HG02610 (cell line): ENCODE results near the gene CAP2.
"Not testable (repeated sequence)": the region's sequence is repeated elsewhere in the genome, so short reads cannot be mapped to it uniquely, and the experiment has no call there.

Experiments
- ATAC-seq: cut with Tn5 transposase; IDR thresholded peaks from one replicate; pipeline ENCODE4 v1.9.1; 2021; ENCODE audit warnings: mild to moderate bottlenecking, moderate library complexity; ENCODE audit not compliant: unreplicated experiment

Gene CAP2

DNA sequence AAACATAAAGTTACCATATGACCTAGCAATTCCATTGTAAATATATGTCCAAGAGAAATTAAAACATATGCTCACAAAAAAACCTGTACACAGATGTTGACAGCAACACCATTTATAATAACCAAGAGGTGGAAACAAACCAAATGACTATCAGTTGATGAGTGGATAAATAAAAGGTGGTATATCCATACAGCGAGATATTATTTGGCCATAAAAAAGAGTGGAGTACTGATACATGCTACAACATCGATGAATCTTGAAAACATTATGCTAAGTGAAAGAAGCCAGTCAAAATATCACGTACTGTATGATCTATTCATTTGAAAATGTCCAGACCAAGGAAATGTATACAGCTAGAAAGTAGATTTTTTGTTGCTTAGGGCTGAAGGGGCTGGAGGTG lies 2.9 kb downstream of the CAP2 start:
- ATAC-seq, result no peak

DNA sequence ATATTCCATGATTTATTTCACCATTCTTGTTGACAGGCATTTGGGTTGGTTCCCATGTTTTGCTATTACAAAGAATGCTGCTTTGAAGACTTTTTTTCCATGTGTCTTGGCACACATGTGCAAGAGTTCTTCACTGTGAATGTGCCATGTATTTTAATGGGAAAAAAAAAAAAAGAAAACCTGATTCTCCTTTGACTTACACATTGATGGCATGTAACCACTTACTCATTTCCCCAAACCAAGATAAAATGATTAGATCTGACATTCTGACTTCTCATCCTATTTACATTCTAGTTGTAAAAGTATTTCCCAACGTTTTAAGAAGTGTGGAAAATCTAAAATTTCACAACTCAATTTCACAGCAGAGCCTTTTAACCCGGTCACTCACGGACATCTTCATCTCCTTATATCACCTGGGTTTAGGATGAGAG lies 4.4 kb downstream of the CAP2 start:
- no peak for ATAC-seq

DNA sequence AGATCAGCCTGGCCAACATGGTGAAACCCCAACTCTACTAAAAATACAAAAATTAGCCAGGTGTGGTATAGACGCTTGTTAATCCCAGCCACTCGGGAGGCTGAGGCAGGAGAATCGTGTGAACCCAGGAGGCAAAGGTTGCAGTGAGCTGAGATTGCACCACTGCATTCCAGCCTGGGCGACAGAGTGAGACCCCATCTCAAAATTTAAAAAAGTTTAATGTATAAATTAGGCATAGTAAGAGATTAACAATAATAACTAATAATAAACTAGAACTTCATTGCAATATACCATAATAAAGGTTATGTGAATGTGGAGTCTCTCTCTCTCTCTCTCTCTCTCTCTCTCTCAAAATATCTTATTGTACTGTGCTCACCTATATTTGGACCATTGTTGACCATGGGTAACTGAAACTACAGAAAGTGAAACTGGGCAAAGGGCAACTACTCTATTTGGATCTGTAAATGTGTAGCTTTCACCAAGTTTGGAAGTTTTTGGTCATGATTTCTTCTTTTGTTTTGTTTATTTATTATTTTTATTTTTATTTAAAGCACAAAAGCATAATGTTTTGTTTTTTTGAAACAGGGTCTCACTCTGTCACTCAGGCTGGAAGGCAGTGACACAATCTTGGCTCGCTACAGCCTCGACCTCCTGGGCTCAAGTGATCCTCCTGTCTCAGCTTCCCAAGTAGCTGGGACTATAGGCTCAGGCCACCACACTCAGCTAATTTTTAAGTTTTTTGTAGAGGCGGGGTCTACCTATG lies 12.0 kb downstream of the CAP2 start:
- ATAC-seq, result not testable (repeated sequence)

DNA sequence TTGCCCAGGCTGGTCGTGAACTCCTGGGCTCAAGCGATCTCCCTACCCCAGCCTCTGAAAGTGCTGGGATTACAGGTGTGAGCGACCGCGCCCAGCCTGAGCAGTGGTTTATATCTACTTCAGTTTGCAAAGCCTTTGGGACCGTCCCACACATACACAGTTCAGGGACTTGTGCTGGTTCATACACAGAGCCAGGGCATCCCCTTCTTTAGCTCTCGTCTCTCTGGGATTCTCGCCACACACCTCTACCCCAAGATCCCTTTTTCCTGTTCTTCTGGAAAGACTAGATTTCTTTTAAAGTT lies 12.5 kb downstream of the CAP2 start:
- ATAC-seq, result no peak

DNA sequence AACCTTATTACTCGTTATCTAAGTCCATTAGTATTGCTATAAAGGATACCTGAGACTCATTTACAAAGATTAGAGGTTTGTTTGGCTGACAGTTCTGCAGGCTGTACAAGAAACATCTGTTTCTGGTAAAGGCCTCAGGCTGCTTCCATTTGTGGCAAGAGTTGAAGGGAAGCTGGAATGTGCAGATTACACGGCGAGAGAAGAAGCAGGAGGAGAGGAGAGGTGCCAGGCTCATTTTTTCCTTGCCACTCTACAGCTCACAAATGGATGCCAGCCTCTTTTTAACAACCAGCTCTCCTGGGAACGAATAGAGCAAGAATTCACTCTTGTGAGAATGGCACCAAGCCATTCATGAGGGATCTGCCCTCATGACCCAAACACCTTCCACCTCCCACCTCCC lies 14.7 kb downstream of the CAP2 start:
- no peak for ATAC-seq

DNA sequence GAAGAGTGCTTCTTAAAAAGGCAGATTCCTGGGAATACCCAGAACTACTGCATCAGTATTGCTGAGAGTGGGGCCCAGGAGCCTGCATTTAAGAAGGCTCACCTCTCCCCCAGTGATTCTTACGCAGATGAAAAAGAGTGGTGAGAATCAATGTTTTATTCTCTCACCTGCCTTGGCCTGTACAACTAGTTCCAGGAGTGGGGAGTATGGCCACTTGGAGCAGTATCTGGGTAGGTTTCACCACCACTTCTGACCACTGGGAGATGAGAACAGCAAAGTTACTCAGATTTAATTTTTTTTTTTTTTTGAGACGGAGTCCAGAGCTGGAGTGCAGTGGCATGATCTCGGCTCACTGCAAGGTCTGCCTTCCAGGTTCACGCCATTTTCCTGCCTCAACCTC lies 16.9 kb downstream of the CAP2 start:
- ATAC-seq, result no peak

DNA sequence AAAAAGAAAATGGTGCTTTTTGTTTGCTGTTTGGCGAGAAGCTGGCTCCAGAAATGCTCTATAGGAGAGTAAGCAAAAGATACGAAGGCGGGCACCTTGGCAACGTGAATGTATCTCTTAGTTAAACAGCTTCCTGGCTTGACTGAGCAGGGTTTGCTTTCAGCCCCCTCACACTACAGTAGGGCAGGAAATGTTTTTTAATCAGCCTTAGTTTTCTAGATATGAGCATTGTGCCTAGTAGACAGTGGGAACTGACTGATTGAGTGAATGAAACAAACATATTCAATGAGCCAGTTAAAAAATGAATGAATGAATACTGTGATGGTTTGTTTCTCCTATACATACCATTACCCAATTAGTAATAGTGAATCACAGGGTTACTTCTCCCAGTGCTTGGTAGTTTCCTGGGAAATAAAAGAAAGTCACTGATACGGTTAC lies 19.9 kb downstream of the CAP2 start:
- ATAC-seq, result no peak

DNA sequence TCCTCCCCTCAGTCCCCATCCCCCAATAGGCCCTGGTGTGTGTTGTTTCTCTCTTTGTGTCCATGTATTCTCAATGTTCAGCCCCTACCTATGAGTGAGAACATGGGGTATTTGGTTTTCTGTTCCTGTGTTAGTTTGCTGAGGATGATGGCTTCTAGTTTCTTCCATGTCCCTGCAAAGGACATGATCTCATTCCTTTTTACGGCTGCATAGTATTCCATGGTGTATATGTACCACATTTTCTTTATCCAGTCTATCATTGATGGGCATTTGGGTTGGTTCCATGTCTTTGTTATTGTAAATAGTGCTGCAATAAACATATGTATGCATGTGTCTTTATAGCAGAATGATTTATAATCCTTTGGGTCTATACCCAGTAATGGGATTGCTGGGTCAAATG lies 21.0 kb downstream of the CAP2 start:
- ATAC-seq, result not testable (repeated sequence)

DNA sequence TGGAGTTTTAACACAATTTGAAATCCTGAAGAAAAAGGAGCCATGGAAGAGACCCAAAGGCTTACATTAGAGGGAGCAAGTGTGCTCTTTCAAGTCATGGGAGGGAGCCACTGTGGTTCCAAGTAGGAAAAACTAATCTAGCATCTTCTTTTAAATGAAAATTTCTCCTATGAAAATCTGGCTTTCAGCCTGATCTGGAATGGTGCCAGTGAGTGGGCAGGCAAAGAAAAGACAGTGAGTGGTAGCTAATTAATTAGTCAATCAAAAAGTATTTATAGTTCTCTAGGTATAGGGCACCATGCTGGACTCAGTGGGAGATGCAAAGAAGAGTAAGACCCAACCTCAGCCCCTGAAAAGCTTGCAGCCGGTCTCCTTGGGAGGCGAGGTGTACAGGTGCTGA lies 21.9 kb downstream of the CAP2 start:
- ATAC-seq, result no peak

DNA sequence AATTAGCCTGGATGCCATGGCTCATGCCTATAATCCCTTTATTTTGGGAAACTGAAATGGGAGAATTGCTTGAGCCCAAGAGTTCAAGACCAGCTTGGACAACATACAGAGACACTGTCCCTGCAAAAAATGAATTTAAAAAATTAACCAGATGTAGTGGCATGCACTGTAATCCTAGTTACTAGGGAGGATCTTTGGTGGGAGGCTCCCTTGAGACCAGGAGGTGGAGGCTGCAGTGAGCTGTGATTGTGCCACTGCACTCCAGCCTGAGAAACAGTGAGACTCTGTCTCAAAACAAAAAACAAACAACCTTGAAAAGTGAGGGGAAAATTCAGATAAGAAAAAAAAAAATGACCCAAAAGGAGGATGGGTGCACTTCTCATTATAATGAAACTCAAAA lies 23.4 kb downstream of the CAP2 start:
- ATAC-seq, result no peak

DNA sequence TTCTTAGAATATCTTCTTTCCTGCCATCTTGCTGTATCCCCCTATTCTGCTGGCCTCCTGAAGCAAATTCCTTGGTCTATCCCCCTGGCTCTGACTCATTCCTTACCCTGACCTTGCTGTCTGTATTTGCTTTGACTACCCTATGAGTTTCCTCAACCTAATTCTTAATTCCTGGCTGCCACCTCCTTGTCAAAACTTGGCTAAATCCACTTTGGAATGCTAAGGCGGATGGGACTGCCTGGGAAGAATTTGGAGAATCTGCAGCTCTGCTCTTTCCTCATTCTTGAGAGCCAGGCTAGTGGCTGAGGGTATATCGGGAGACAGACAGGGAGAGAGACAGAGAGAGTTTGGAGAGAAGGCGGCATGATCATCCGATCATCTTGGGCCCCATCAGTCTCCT lies 24.4 kb downstream of the CAP2 start:
- ATAC-seq, result no peak

DNA sequence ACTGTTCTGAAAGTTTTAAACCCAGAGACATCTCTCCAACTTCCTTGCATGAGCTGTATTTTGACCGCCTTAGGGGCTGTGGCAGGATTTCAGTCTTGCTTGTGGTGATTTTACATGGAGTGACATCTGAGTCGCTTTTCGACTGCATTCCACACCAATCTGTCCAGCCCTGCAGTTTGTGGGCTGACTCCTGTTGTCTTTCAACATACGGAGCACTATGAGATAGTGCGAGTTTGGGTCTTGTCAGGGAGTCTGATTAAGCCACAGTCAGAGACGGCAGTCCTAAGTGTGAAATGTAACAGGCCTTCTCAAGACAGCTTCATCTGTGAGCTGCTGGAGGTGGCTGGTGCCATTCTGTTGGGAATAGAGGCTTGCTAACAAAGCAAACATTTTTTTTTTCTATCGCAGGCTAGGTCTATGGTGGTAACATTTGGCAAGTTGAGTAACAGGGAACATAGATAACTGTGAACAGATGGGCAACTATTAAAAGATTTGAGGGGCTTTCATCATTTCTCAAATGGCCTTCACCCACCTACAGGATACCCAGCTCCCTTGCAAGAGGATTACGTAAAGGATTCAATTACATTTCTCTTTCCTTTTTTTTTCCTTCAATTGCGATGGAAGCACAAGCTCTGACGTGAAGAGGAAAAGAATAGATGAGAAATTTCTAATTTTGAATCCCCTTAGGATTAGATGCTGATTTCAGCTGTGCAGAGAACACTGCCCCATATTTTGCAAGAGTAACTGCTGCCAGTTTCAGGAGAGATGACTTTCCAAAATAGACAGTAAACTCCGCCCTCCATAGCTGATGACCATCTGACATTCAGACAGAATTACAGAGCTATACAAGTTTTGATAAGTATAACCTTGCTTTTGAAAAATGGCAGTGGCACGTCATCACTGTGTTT lies 25.1 kb downstream of the CAP2 start:
- no peak for ATAC-seq

DNA sequence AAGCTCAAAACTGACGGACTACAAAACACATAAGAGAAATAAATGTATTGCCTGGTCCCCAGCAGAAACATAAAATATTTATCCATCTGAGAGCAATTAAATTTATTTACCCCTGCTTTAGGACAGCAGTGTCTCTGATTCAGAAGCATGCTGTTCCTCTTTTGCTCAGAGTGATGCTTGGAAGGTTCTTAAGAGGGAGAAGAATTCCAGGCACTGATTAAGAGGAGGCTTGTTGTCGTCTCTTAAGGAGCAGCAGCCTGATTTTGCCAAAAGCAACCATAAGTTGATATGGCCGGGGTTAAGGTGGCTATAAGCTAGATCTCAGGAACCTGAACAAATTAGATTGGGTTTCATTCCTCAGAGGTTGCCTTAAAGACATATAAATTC lies 25.8 kb downstream of the CAP2 start:
- no peak for ATAC-seq

DNA sequence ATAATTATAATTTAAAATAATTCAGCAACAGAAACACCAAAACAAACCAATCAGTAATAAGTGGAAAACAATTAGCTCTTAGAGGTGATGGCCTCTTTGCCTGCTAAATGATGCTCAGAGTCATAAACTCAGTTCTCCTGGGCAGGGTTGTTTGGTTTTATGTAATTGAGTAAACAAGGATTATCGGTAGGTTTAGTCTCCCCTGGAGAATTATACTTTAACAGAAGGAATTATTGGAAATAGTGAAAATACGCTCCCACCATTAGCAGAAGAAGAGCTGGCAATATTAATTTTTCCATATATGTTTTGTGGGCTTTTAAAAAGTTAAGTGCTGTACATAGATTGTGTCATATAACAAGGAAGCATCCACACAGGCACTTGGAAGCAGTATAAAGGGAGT lies 27.0 kb downstream of the CAP2 start:
- no peak for ATAC-seq

DNA sequence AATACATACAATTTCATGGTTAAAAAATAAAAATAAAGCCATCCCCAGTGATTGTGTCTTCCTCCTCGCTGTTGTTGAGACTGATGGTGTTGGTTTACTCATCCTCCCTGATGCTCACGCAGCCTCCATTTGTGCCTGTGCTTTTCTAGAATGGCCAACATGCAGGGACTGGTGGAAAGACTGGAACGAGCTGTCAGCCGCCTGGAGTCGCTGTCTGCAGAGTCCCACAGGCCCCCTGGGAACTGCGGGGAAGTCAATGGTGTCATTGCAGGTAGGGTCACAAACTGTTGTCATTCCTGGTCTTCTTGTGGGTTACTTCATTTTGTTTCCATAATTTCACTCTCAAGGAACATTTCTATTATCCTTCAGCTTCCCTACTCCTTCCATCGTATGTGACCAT lies 28.0 kb downstream of the CAP2 start:
- ATAC-seq, result no peak

DNA sequence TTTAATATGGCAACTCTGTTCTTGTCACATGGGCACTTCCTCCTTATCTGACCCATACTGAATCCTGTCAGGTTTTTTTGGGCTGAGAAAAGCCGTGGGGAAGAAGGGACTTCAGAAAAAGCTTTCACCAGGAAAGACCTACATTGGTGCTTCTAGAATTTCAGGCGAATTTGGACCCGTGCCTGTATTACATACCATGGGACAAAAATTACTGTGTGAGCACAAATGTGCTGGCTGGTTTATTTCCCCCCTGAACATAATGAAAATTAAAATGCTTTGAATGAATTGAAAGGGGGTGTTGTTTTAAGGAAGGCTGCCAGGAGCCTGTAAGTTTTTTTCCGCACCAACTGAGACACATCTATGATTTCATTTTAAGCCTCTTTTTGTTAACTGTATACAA lies 29.6 kb downstream of the CAP2 start:
- no peak for ATAC-seq

DNA sequence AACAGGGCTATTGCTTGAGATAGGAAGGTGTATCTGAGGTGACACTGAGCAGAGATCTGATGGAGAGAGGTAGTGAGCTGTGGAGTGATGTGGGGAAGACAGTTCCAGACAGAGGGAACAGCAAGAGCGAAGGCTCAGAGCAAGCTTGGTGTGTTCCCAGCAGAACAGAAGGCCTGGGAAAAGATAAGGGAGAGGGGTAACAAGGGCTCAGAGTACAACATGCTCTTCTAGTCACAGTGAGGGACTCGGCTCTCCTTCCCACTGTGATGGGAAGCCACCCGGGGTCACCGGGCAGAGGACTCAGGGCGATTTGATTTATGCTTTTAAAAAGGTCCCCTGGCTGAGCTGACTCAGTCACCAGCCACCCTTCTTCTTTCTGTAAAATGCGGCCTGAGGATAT lies 33.7 kb downstream of the CAP2 start:
- ATAC-seq, result no peak

DNA sequence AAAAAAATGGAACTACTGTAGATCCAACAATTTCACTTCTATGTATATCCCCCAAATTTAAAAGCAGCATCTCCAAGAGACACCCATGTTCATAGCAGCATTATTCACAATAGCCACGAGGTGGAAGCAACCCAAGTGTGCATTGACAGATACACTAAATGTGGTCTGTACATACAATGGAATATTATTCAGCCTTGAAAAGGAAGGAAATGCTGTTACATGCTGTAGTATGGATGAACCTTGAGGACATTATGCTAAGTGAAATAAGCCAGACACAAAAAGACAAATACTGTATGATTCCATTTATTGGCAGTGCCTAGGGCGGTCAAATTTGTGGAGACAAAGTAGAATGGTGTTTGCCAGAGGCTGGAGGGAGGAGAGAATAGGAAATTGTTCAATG lies 34.2 kb downstream of the CAP2 start:
- ATAC-seq, result no peak

DNA sequence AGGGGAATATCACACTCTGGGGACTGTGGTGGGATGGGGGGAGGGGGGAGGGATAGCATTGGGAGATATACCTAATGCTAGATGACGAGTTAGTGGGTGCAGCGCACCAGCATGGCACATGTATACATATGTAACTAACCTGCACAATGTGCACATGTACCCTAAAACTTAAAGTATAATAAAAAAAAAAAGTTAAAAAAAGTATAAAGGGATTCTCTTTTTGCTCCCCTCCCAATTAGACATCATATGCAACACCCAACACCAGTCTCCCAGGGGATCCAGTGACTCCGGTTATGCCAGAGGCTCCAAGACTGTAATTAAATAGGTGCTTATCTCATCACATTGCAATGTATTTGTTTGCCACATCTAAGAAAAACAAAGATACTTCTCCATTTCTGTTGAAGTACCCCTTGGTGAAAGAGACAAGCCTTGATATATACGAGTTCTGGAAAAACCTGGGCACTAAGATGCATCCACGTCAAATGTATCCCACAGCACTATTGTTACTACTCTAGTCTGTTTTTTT lies 35.3 kb downstream of the CAP2 start:
- ATAC-seq, result not testable (repeated sequence)

DNA sequence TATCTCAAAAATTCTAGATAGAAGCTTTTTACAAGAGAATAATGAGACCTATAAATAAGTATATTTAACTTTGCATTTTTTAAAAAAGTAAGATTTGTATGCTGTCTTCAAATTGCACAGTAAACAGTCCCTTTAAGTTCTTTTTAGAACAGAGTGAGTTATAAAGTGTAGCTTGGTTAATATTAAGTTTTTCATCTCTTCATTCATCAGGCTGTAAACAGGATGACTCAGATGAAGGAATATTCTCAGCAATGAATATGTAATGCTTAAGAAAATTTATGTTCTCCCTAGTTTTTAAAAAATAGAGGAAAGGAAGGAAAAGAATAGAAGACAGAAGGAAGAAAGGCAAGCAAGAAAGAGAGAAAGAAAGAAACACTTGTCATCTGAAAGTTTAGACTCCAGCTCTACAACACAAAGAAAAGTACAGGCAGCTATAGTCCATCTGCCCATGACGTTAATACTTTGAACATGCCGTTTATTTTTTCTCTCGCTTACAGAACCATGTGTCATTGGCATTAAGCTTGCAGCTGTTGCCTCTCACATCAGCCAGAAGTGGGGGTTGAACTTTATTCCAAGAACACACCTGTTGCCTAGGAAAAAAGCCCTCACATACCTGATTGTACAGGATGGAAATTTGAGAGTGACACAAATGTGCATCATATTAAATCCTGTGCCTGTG lies 36.1 kb downstream of the CAP2 start:
- no peak for ATAC-seq

DNA sequence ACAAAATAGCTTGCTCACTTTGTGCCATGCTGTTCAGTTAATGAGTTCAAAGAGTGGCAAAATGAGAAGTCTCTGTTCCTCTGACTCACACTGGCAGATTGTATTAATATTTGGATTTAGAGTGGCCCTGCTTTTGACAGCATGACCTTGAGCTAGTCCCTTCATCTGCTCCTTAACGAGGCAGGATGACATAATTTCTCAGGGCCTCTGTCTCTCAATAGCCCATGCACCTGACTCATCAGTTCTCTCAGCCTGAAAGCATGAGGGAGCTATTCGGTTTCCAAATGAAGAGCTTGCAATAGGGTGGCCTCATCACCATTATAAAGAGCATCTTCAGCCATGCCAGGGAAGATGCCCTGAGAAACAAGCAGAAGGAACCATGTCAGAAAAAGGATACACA lies 38.2 kb downstream of the CAP2 start:
- ATAC-seq, result no peak

DNA sequence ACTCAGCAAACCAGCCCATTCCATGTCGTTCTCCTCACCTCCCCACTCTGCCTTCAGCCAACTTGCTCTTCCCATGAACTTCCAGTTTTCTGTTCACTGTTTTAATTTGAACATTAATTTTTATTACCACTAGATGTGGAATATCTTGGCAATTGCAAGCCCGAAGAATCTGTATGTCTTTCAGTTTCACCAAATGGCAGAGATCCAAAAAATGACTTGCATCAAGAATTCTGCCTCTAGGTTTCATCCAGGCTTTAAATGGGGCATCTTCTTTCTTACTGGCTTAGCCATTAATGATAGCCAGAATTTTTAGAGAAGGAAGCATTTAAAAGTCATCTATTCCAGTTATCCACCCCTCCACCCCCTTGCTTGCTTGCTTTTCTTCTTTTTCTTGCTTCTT lies 39.0 kb downstream of the CAP2 start:
- ATAC-seq, result no peak
